Heart right ventricle (tissue), 16 donors: ENCODE measurements around the gene SYTL5. TPM values are rescaled to one million over a fixed set of nuclear protein-coding genes. Genes with fewer than 3 reads are reported as not detected.

Experiments
- ATAC-seq, 8 donors: fragments of 200-7000 bp; cut with Tn5 transposase; one replicate each; pipeline ENCODE4 v1.9.1; 2020; ENCODE audit warnings: mild to moderate bottlenecking in 8 of 8, moderate library complexity in 8 of 8, moderate number of reproducible peaks in 1 of 8
- DNase-seq, 2 donors: peaks; one replicate each; pipeline ENCODE4 v3.0.0-alpha.2; 2020
- H3K27ac ChIP-seq, 10 donors: fragments of 200-600 bp; sonication (generic) in 2 of 10; one replicate each; pipeline versions ENCODE4 v1.5.0 to v1.8.0; 2020 to 2022; ENCODE audit warnings: mild to moderate bottlenecking in 3 of 10
- H3K27me3 ChIP-seq, 7 donors: fragments of 200-600 bp; one replicate each; pipeline ENCODE4 v1.8.0; 2021 to 2022; ENCODE audit warnings: mild to moderate bottlenecking in 2 of 7
- H3K36me3 ChIP-seq, 9 donors: fragments of 200-600 bp; sonication (generic) in 1 of 9; one replicate each; pipeline versions ENCODE4 v1.5.0 to v1.8.0; 2020 to 2022; ENCODE audit warnings: mild to moderate bottlenecking in 2 of 9
- H3K4me1 ChIP-seq, 9 donors: fragments of 200-600 bp; sonication (generic) in 1 of 9; one replicate each; pipeline versions ENCODE4 v1.5.0 to v1.8.0; 2020 to 2022; ENCODE audit warnings: mild to moderate bottlenecking in 4 of 9
- H3K4me3 ChIP-seq, 10 donors: fragments of 200-600 bp; sonication (generic) in 2 of 10; one replicate each; pipeline versions ENCODE4 v1.5.0 to v1.8.0; 2020 to 2022; ENCODE audit warnings: mild to moderate bottlenecking in 7 of 10, moderate library complexity in 2 of 10
- H3K9me3 ChIP-seq, 11 donors: fragments of 200-600 bp in 10 of 11; sonication (generic) in 2 of 11; one replicate each; pipeline versions ENCODE4 v1.5.0 to v1.8.0; 2013 to 2022; ENCODE audit warnings: mild to moderate bottlenecking in 2 of 11, control low read depth in 1 of 11, moderate library complexity in 1 of 11
- WGBS, 2 donors: extraction: QIAGEN DNeasy Blood & Tissue Kit; methylation state at CpG; one replicate each; pipeline ENCODE4 v1.1.7; 2013; ENCODE audit warnings: inconsistent platforms in 1 of 2; 5-methylcytosine and 5-hydroxymethylcytosine counted together
- intact Hi-C, 10 donors: fragments of 100-400 bp; cut with DNase I; formaldehyde crosslinking; loops; one replicate each; pipeline versions ENCODE4 v1.11.1 to v1.14.2; 2022
- polyA plus RNA-seq, 2 donors: library from polyadenylated mRNA; stranded (reverse); fragments of 200-250 nt; gene quantifications; one replicate each; pipeline ENCODE4 v1.2.3, GENCODE V29; 2013
- total RNA-seq, 10 donors: library from RNA; stranded (reverse); fragmentation: NEBNext Ultra II Directional in 3 of 10; extraction: Animal tissue kit (Norgen Biotek cat#: 25700) in 3 of 10; gene quantifications; one replicate each; pipeline versions ENCODE4 v1.2.1 to v1.2.4, GENCODE V29; 2021 to 2023
- TF ChIP-seq, protein P1 (sequence below), 9 donors: fragments of 200-600 bp; sonication (generic) in 2 of 9; IDR thresholded peaks; one replicate each; pipeline versions ENCODE4 v1.5.0 to v1.8.0; 2021 to 2022; ENCODE audit warnings: antibody characterized with exemption in 9 of 9, mild to moderate bottlenecking in 5 of 9, moderate library complexity in 1 of 9
- donor health status: Arrhythmogenic right ventricular cardiomyopathy.
- donor health status: ischemic (EF 13 %, LVEDD 7.1; RV severe dilation, severe dysfunction).
- donor health status: healthy with polysubstance abuse.
- donor health status: DM: no; HTN: yes; CAD: no.
- donor health status: DM: no; HTN: no; CAD: no.
- donor health status: ischemic (EF 25% LVEDD 6.9; RV normal size, moderate dysfunction).
- donor health status: ischemic (EF 25% LVEDD 5.7; RV mildly dilated, moderate dysfunction).
- donor health status: healthy.
- donor health status: DM: yes; HTN: yes; CAD: no.
- donor health status: Ischemic cardiomyopathy.
- donor health status: ischemic (EF 35%, LVEDD 5.7; RV mildly dilated, moderate dysfunction).
- donor health status: nonischemic (EF 11% LVEDD 7.7; RV severe dilation, severe dysfunction).
- donor health status: DM: yes; HTN: yes; CAD: no.
- donor health status: PGD.
- donor health status: ischemic (EF 29% LVEDD 5.4; RV normal size, mild dysfunction).
- donor health status: nonischemic (EF 23%, LVEDD 6.1; RV moderate dilation, normal function).

The SYTL5 gene
- total and polyA plus RNA-seq, 12 donors = 0.03 to 3.2 (median 0.45) TPM; not detected in 3

- Histone ChIP-seq H3K9me3 (peaks cover 0 to 7% (median 0%) of the 10 kb centered on the region in 11 donors), H3K27ac (no peak overlapping the region), H3K36me3 (no peaks in the 10 kb centered on the region), H3K4me3 (no peak overlapping the region), H3K4me1 (no peaks in the 10 kb centered on the region), H3K27me3 (no peaks in the 10 kb centered on the region)
- TF ChIP-seq, protein P1, sequence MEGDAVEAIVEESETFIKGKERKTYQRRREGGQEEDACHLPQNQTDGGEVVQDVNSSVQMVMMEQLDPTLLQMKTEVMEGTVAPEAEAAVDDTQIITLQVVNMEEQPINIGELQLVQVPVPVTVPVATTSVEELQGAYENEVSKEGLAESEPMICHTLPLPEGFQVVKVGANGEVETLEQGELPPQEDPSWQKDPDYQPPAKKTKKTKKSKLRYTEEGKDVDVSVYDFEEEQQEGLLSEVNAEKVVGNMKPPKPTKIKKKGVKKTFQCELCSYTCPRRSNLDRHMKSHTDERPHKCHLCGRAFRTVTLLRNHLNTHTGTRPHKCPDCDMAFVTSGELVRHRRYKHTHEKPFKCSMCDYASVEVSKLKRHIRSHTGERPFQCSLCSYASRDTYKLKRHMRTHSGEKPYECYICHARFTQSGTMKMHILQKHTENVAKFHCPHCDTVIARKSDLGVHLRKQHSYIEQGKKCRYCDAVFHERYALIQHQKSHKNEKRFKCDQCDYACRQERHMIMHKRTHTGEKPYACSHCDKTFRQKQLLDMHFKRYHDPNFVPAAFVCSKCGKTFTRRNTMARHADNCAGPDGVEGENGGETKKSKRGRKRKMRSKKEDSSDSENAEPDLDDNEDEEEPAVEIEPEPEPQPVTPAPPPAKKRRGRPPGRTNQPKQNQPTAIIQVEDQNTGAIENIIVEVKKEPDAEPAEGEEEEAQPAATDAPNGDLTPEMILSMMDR (IDR thresholded peaks at IDR 0.05) = no peak
- ATAC-seq = no peak
- intact Hi-C loops = no loop called here
- WGBS, 2 donors = 67 to 80% methylated on average over 1 of the region's 1 CpG
- no peak for DNase-seq
Observed at GRCh38 chrX:38050806-38051205, 44.5 kb downstream of the SYTL5 start.

DNA sequence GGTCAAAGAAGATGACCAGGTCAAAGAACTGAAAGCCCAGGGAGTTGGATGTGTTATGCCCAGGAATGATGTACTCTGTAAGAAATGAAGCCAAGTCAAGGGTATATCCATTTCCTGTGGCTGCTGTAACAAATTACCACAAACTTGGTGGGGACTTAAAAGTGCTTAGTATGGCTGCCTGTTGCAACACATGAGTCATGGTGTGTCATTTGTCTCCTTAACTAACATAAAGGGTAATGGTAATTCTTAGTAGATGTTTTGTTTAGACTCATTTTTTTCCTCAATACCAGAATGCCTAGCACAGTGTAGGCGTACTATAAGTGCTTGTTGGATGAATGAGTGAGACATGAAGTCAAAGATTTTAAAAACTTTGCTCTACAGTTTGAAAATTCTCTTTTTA lies 45.7 kb downstream of the SYTL5 start:
- Histone ChIP-seq H3K27me3 (peaks cover 0 to 4% (median 0%) of the 10 kb centered on the region in 7 donors), H3K4me3 (no peak overlapping the region), H3K27ac (no peak overlapping the region), H3K9me3 (peaks cover 0 to 7% (median 0%) of the 10 kb centered on the region in 11 donors), H3K36me3 (no peaks in the 10 kb centered on the region), H3K4me1 (no peaks in the 10 kb centered on the region)
- DNase-seq (no peak), ATAC-seq (no peak)
- TF ChIP-seq, protein P1 (IDR thresholded peaks at IDR 0.05) = no peak
- intact Hi-C loops = no loop called here
- 84 to 100% methylated on average over 1 of the region's 1 CpG for WGBS, 2 donors

DNA sequence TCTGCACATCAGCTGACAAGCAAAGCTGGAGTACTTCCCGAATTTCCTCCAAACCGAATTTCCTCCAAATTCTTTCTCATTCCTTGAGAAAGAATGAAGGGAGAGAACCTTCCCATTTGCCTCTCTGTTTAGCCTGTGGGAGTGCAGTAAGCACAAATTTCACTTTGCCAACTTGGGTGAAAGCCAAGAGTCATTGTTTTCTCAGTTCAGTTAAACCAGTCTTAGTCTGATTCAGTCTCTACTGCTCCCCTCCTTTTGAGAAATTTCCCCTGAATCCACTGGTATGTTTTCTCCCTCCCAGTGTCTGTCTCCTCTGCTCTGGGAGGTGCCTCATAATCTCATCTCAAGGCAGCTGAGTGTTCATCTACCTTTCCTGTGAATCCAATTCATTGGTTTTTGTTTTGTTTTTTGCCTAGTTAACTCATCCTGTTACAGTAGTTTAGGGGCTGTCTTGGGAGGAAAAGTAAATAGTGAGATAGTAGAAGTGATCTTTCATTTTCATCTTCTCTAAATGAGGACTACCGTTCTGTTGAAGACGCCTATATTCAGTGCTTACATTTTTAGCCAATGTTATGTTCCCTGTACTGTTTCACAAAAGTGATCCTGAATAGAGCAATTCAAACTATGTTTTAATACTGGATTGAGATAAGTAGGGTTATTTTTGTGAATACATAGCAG lies 49.0 kb downstream of the SYTL5 start:
- ATAC-seq (no peak), DNase-seq (no peak)
- Histone ChIP-seq H3K4me3 (no peak overlapping the region), H3K4me1 (no peaks in the 10 kb centered on the region), H3K27ac (no peak overlapping the region), H3K27me3 (peaks cover 0 to 6% (median 0%) of the 10 kb centered on the region in 7 donors), H3K36me3 (no peaks in the 10 kb centered on the region), H3K9me3 (no peaks in the 10 kb centered on the region)
- TF ChIP-seq, protein P1 (IDR thresholded peaks at IDR 0.05) = no peak
- WGBS, 2 donors = 51 to 55% methylated on average over 4 of the region's 4 CpGs
- intact Hi-C loops = no loop called here

GRCh38 chrX:38060331-38060878 lies 54.1 kb downstream of the SYTL5 start:
- Histone ChIP-seq H3K4me1 (no peaks in the 10 kb centered on the region), H3K9me3 (no peaks in the 10 kb centered on the region), H3K4me3 (no peak overlapping the region), H3K27ac (no peak overlapping the region), H3K27me3 (peaks cover 0 to 6% (median 0%) of the 10 kb centered on the region in 7 donors), H3K36me3 (no peaks in the 10 kb centered on the region)
- WGBS, 2 donors = 85 to 93% methylated on average over 2 of the region's 2 CpGs
- intact Hi-C loops = no loop called here
- ATAC-seq (no peak), DNase-seq (no peak)
- TF ChIP-seq, protein P1 (IDR thresholded peaks at IDR 0.05) = no peak
